CD14-positive monocyte (primary cell): ENCODE results near the gene KHK. TPM values are rescaled to one million over a fixed set of nuclear protein-coding genes. Genes with fewer than 3 reads are reported as not detected.

Experiments used
- DNase-seq, 3 donors: peaks; one replicate each; pipeline ENCODE4 v3.0.0-alpha.2; 2011 to 2022
- H2AFZ ChIP-seq: 2 replicates; pipeline ENCODE4 v1.6.0; 2012; ENCODE audit warnings: mild to moderate bottlenecking, low read depth, low read length, inconsistent platforms; ENCODE audit not compliant: insufficient read depth, poor library complexity, severe bottlenecking
- H3K27ac ChIP-seq, 2 donors: 1 replicate in 1 of 2; 2 replicates in 1 of 2; pipeline ENCODE4 v1.5.1; 2012 to 2013; ENCODE audit warnings: low read length in 2 of 2, control low read depth in 1 of 2, inconsistent platforms in 1 of 2, low read depth in 1 of 2, mild to moderate bottlenecking in 1 of 2
- H3K27me3 ChIP-seq, 2 donors: one replicate each; pipeline versions ENCODE4 v1.6.0 to v1.6.1; 2011 to 2013; ENCODE audit warnings: low read length in 2 of 2; ENCODE audit not compliant: control insufficient read depth in 2 of 2, insufficient read depth in 2 of 2
- H3K36me3 ChIP-seq, 2 donors: replicated peaks in 1 of 2; 1 replicate in 1 of 2; 2 replicates in 1 of 2; pipeline versions ENCODE4 v1.5.1 to v1.6.1; 2012 to 2013; ENCODE audit warnings: low read length in 2 of 2, control low read depth in 1 of 2, inconsistent platforms in 1 of 2, mild to moderate bottlenecking in 1 of 2; ENCODE audit not compliant: insufficient read depth in 2 of 2, control insufficient read depth in 1 of 2
- H3K4me1 ChIP-seq, 2 donors: 1 replicate in 1 of 2; 2 replicates in 1 of 2; pipeline versions ENCODE4 v1.5.1 to v1.6.1; 2012 to 2013; ENCODE audit warnings: low read length in 2 of 2, control low read depth in 1 of 2, inconsistent platforms in 1 of 2, mild to moderate bottlenecking in 1 of 2, moderate library complexity in 1 of 2; ENCODE audit not compliant: insufficient read depth in 2 of 2, control insufficient read depth in 1 of 2
- H3K4me2 ChIP-seq: replicated peaks from 2 replicates; pipeline ENCODE3; 2012; ENCODE audit warnings: low read length, moderate library complexity, mild to moderate bottlenecking; ENCODE audit not compliant: poor library complexity, severe bottlenecking; ENCODE audit errors: extremely low read depth
- H3K4me3 ChIP-seq, 3 experiments: fragments of 200-600 bp in 1 of 3; sonication (generic) in 1 of 3; replicated peaks in 1 of 3; 1 replicate in 2 of 3; 2 replicates in 1 of 3; pipeline ENCODE4 v1.5.1; 2011 to 2013; ENCODE audit warnings: low read length in 3 of 3, mild to moderate bottlenecking in 3 of 3, control low read depth in 2 of 3, low read depth in 2 of 3, inconsistent platforms in 1 of 3, moderate library complexity in 1 of 3
- H3K79me2 ChIP-seq: 2 replicates; pipeline ENCODE4 v1.6.0; 2012; ENCODE audit warnings: mild to moderate bottlenecking, control low read depth, inconsistent platforms, low read length, moderate library complexity; ENCODE audit not compliant: insufficient read depth
- H3K9ac ChIP-seq: 2 replicates; pipeline ENCODE4 v1.6.0; 2017; ENCODE audit warnings: low read length, mild to moderate bottlenecking; ENCODE audit not compliant: insufficient read depth, poor library complexity, severe bottlenecking
- H3K9me3 ChIP-seq, 2 donors: replicated peaks in 1 of 2; 1 replicate in 1 of 2; 2 replicates in 1 of 2; pipeline versions ENCODE4 v1.5.1 to v1.6.1; 2012 to 2013; ENCODE audit warnings: low read length in 2 of 2, control low read depth in 1 of 2; ENCODE audit not compliant: control insufficient read depth in 1 of 2, insufficient read depth in 1 of 2
- H4K20me1 ChIP-seq: 2 replicates; pipeline ENCODE4 v1.6.0; 2012; ENCODE audit warnings: mild to moderate bottlenecking, low read length, control low read depth, moderate library complexity; ENCODE audit not compliant: insufficient read depth
- H3K27ac Mint-ChIP-seq, 7 donors: one replicate each; pipeline ENCODE4 v1.8.0; 2020; ENCODE audit warnings: mild to moderate bottlenecking in 7 of 7, mixed read lengths in 7 of 7, moderate library complexity in 6 of 7, inconsistent platforms in 2 of 7
- H3K27me3 Mint-ChIP-seq, 3 donors: one replicate each; pipeline ENCODE4 v1.8.0; 2021 to 2022; ENCODE audit warnings: low read depth in 3 of 3, mild to moderate bottlenecking in 3 of 3, mixed read lengths in 3 of 3, moderate library complexity in 3 of 3, inconsistent platforms in 1 of 3
- H3K36me3 Mint-ChIP-seq, 2 donors: one replicate each; pipeline ENCODE4 v1.8.0; 2020; ENCODE audit warnings: mixed read lengths in 2 of 2, inconsistent platforms in 1 of 2, mild to moderate bottlenecking in 1 of 2
- H3K4me1 Mint-ChIP-seq: one replicate; pipeline ENCODE4 v1.8.0; 2020; ENCODE audit warnings: mild to moderate bottlenecking, mixed read lengths
- H3K4me3 Mint-ChIP-seq, 2 donors: one replicate each; pipeline ENCODE4 v1.8.0; 2020; ENCODE audit warnings: mild to moderate bottlenecking in 2 of 2, mixed read lengths in 2 of 2, moderate library complexity in 1 of 2
- H3K9me3 Mint-ChIP-seq, 7 donors: one replicate each; pipeline ENCODE4 v1.8.0; 2020 to 2022; ENCODE audit warnings: mixed read lengths in 7 of 7, mild to moderate bottlenecking in 6 of 7, moderate library complexity in 6 of 7, inconsistent platforms in 2 of 7
- WGBS: methylation state at CpG from one replicate; pipeline ENCODE4 v1.1.5; 2013; ENCODE audit warnings: missing lambda C conversion rate; ENCODE audit not compliant: insufficient coverage; 5-methylcytosine and 5-hydroxymethylcytosine counted together
- intact Hi-C, 2 donors: fragments of 100-400 bp; cut with micrococcal nuclease; formaldehyde crosslinking; loops; one replicate each; pipeline versions ENCODE4 v1.15.0 to v1.15.1; 2023
- polyA plus RNA-seq, 3 donors: library from polyadenylated mRNA; depleted of rRNA in 1 of 3; unstranded in 2 of 3; stranded (reverse) in 1 of 3; fragments of 300-500 nt in 2 of 3; fragments of >200 nt in 1 of 3; fragmentation: Illumina TruSeq in 2 of 3; gene quantifications; 1 replicate in 2 of 3; 2 replicates in 1 of 3; pipeline ENCODE4 v1.2.3, GENCODE V29; 2012 to 2021
- TF ChIP-seq, protein P1 (sequence below): fragments of 200-600 bp; IDR thresholded peaks from one replicate; pipeline ENCODE4 v1.8.0; 2022; ENCODE audit warnings: antibody characterized with exemption, mild to moderate bottlenecking

Gene KHK
- polyA plus RNA-seq, 3 donors, result 3.4 to 7.3 (median 6.6) TPM

DNA sequence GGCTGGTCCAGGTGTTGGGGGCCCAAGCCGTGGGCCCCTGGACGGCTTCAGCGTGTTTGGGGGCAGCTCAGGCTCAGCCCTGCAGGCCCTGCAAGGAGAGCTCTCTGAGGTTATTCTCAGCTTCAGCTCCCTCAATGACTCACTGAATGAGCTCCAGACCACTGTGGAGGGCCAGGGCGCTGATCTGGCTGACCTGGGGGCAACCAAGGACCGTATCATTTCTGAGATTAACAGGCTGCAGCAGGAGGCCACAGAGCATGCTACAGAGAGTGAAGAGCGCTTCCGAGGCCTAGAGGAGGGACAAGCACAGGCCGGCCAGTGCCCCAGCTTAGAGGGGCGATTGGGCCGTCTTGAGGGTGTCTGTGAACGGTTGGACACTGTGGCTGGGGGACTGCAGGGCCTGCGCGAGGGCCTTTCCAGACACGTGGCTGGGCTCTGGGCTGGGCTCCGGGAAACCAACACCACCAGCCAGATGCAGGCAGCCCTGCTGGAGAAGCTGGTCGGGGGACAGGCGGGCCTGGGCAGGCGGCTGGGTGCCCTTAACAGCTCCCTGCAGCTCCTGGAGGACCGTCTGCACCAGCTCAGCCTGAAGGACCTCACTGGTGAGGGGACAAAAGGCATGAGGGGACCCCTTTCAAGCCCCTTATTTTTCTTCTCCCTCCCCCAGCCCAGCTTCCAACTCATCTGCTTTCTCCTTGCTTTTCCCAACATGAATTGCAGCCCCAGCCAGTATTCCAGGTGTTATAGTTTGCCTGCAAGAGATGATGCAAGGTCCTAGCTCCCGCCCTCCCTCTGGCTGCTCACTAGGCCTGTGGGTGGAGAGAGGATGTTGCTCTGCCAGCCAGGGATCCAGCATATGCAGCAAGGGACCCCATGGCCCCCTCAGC lies 2.9 kb upstream of the KHK start:
- peak overlapping the region in 1 of 7 donors; percentile 30 for H3K27ac Mint-ChIP-seq
- H3K4me1 Mint-ChIP-seq, result peaks cover 48% of the 10 kb centered on the region
- Histone ChIP-seq H3K4me2 (no peak overlapping the region), H4K20me1 (no peaks in the 10 kb centered on the region), H3K9me3 (no peaks in the 10 kb centered on the region), H3K27ac (no peak overlapping the region), H3K36me3 (no peaks in the 10 kb centered on the region), H3K9ac (no peak overlapping the region), H2AFZ (no peak overlapping the region), H3K79me2 (peaks cover 5% of the 10 kb centered on the region), H3K4me3 (no peak overlapping the region), H3K4me1 (peaks cover 50 to 60% of the 10 kb centered on the region in 2 donors), H3K27me3 (no peaks in the 10 kb centered on the region)
- no peaks in the 10 kb centered on the region for H3K9me3 Mint-ChIP-seq
- no peak overlapping the region for H3K4me3 Mint-ChIP-seq
- TF ChIP-seq, protein P1, sequence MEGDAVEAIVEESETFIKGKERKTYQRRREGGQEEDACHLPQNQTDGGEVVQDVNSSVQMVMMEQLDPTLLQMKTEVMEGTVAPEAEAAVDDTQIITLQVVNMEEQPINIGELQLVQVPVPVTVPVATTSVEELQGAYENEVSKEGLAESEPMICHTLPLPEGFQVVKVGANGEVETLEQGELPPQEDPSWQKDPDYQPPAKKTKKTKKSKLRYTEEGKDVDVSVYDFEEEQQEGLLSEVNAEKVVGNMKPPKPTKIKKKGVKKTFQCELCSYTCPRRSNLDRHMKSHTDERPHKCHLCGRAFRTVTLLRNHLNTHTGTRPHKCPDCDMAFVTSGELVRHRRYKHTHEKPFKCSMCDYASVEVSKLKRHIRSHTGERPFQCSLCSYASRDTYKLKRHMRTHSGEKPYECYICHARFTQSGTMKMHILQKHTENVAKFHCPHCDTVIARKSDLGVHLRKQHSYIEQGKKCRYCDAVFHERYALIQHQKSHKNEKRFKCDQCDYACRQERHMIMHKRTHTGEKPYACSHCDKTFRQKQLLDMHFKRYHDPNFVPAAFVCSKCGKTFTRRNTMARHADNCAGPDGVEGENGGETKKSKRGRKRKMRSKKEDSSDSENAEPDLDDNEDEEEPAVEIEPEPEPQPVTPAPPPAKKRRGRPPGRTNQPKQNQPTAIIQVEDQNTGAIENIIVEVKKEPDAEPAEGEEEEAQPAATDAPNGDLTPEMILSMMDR, result no peak
- intact Hi-C loops, result no loop called here
- peaks cover 1 to 7% (median 5%) of the 10 kb centered on the region in 3 donors for H3K27me3 Mint-ChIP-seq
- WGBS, result 94% methylated on average over 15 of the region's 20 CpGs
- no peak for DNase-seq
- H3K36me3 Mint-ChIP-seq, result no peaks in the 10 kb centered on the region

DNA sequence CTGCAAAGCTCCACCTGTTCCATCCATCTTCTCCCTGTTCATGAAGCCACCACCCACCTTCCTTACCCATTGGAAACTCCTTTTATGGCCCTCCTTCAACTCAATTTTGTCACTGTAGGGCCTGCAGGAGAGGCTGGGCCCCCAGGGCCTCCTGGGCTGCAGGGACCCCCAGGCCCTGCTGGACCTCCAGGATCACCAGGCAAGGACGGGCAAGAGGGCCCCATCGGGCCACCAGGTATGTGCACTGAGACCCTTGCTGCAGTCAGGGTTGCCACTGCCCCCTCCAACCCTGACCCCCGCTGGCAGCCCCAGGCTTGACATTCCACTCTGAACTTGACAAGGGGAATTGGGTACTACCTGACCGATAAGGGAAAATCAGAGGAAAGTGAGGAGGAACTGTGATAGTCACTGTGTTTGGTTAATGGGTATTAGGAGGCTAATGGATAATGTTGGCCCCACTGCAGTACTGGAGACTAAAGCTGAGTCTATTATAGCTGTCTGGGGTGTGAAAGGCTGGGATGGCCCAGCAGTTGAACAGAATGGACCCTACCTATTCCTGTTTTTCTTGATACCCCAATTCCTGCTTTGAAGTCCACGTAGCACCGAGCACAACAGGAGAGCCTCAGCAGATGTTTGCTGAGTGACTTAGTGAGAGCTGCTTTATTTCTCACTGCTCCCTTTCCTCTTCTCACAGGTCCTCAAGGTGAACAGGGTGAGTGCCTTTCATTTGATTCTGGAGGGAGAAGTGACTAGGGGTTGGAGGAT lies 2.1 kb upstream of the KHK start:
- H3K27me3 ChIP-seq, result no peaks in the 10 kb centered on the region
- no peaks in the 10 kb centered on the region for H4K20me1 ChIP-seq
- H3K4me2 ChIP-seq, result no peak overlapping the region
- TF ChIP-seq, protein P1, result no peak
- no peak overlapping the region for H3K27ac Mint-ChIP-seq
- no peak for DNase-seq
- H3K36me3 ChIP-seq, result no peaks in the 10 kb centered on the region
- H3K4me3 ChIP-seq, result no peak overlapping the region
- H3K9ac ChIP-seq, result no peak overlapping the region
- no peak overlapping the region for H3K27ac ChIP-seq
- no peaks in the 10 kb centered on the region for H3K9me3 Mint-ChIP-seq
- 96% methylated on average over 4 of the region's 6 CpGs for WGBS
- no peaks in the 10 kb centered on the region for H3K9me3 ChIP-seq
- peaks cover 0 to 7% (median 5%) of the 10 kb centered on the region in 3 donors for H3K27me3 Mint-ChIP-seq
- H2AFZ ChIP-seq, result no peak overlapping the region
- peak overlapping the region in 1 of 2 donors; percentile 85 for H3K4me3 Mint-ChIP-seq
- intact Hi-C loops, result loop anchor here (5.0 kb wide), 2 partner anchors 32 to 128 kb away; partner anchors contain the start of genes AGBL5 (in 2 of the 2), ATRAID (in 1 of the 2) and SLC5A6 (in 1 of the 2)
- H3K4me1 Mint-ChIP-seq, result peaks cover 45% of the 10 kb centered on the region
- H3K36me3 Mint-ChIP-seq, result no peaks in the 10 kb centered on the region
- H3K79me2 ChIP-seq, result peaks cover under 1% of the 10 kb centered on the region
- peaks cover 42 to 52% of the 10 kb centered on the region in 2 donors for H3K4me1 ChIP-seq
